ENCODE results near the gene FBXO28.

- no peak for TF ChIP-seq GATA3 (IDR thresholded peaks at IDR 0.05; ENCODE audit: low read depth, low read length)
- TF ChIP-seq GATA2 (IDR thresholded peaks at IDR 0.05; ENCODE audit: low read depth, low read length): no peak
These were observed 19.9 kb downstream of the FBXO28 start for GRCh38 chr1:224133741-224134299.

Measured in SH-SY5Y (cell line).